ENCODE measurements around the gene TBC1D9. TPM values are rescaled to one million over a fixed set of nuclear protein-coding genes. Genes with fewer than 3 reads are reported as not detected.

Gene TBC1D9
- polyA plus RNA-seq, 1 donor (not counting 4 experiments of a cell fraction or from before 2014, with no cell fraction given) = 11.6 TPM

DNA sequence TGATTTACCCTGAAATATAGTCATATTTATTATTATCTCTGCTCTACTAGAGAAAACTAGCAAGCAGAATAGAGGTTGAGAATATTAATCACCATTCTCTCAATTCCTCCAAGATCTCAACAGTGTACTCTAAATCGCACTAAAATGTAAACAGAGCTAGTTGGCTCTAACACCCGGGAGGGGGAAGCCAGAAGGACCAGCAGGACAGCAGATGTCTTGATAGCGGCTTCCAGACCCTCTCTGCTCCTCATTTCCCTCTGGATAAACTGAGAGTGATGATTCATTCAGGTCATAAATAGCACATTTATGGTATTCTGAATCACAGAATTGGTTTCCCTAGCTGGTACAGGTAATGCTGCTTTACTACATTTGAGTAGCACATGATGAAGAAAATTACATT, 82.5 kb downstream of the TBC1D9 start:
- no peaks in the 10 kb centered on the region for H3K27me3 ChIP-seq (ENCODE audit: control insufficient read depth, extremely low read depth, insufficient read depth, low read length)
- no peaks in the 10 kb centered on the region for H3K9me3 ChIP-seq (ENCODE audit: control insufficient read depth, low read depth, low read length)
- FAIRE-seq = no peak
- H2AFZ ChIP-seq (ENCODE audit: control insufficient read depth, low read length) = no peak overlapping the region
- H3K79me2 ChIP-seq (ENCODE audit: control insufficient read depth, insufficient read depth, low read length) = no peaks in the 10 kb centered on the region
- no peak overlapping the region for H3K27ac ChIP-seq (ENCODE audit: control insufficient read depth, insufficient read depth, low read length)
- no peaks in the 10 kb centered on the region for H3K9me1 ChIP-seq (ENCODE audit: control insufficient read depth, extremely low read depth, insufficient read depth, low read length)
- no peak overlapping the region for H3K4me3 ChIP-seq (ENCODE audit: control insufficient read depth in 2 of 3, extremely low read depth in 1 of 3, insufficient read depth in 2 of 3, low read depth in 1 of 3, low read length in 3 of 3)
- dilution Hi-C loops (cut with MboI; ENCODE audit: extremely low pct_ligation_motif_present, low sequenced_read_pairs) = no loop called here
- no peaks in the 10 kb centered on the region for H4K20me1 ChIP-seq (ENCODE audit: control insufficient read depth, extremely low read depth, insufficient read depth, low read length)
- no peak overlapping the region for H3K9ac ChIP-seq (ENCODE audit: control insufficient read depth, extremely low read depth, insufficient read depth, low read length)
- H3K36me3 ChIP-seq (ENCODE audit: control insufficient read depth in 2 of 2, extremely low read depth in 1 of 2, insufficient read depth in 2 of 2, low read length in 2 of 2) = peaks cover 3 to 6% of the 10 kb centered on the region in 2 experiments
- no peak for TF ChIP-seq EZH2 (IDR thresholded peaks at IDR 0.05; ENCODE audit: low read length)
- no peak for TF ChIP-seq CTCF (optimal IDR thresholded peaks at IDR 0.05 in 1 of 3, IDR thresholded peaks at IDR 0.05 in 1 of 3, conservative IDR thresholded peaks at IDR 0.05 in 1 of 3; ENCODE audit: extremely low read depth in 1 of 3, insufficient read depth in 2 of 3, low read length in 3 of 3)
- no peak overlapping the region for H3K4me2 ChIP-seq (ENCODE audit: control insufficient read depth, extremely low read depth, insufficient read depth, low read depth, low read length)
- DNase-seq (ENCODE audit: low read depth, low spot score) = no peak
- H3K4me1 ChIP-seq (ENCODE audit: control insufficient read depth, extremely low read depth, insufficient read depth, low read length) = no peaks in the 10 kb centered on the region

GRCh38 chr4:140672416-140672815, 83.8 kb downstream of the TBC1D9 start:
- H4K20me1 ChIP-seq (ENCODE audit: control insufficient read depth, extremely low read depth, insufficient read depth, low read length) = no peaks in the 10 kb centered on the region
- H2AFZ ChIP-seq (ENCODE audit: control insufficient read depth, low read length) = no peak overlapping the region
- no peaks in the 10 kb centered on the region for H3K79me2 ChIP-seq (ENCODE audit: control insufficient read depth, insufficient read depth, low read length)
- H3K9ac ChIP-seq (ENCODE audit: control insufficient read depth, extremely low read depth, insufficient read depth, low read length) = no peak overlapping the region
- H3K4me1 ChIP-seq (ENCODE audit: control insufficient read depth, extremely low read depth, insufficient read depth, low read length) = no peaks in the 10 kb centered on the region
- no peak for DNase-seq (ENCODE audit: low read depth, low spot score)
- no peaks in the 10 kb centered on the region for H3K27me3 ChIP-seq (ENCODE audit: control insufficient read depth, extremely low read depth, insufficient read depth, low read length)
- no peak overlapping the region for H3K4me2 ChIP-seq (ENCODE audit: control insufficient read depth, extremely low read depth, insufficient read depth, low read depth, low read length)
- no peaks in the 10 kb centered on the region for H3K9me1 ChIP-seq (ENCODE audit: control insufficient read depth, extremely low read depth, insufficient read depth, low read length)
- no peak overlapping the region for H3K4me3 ChIP-seq (ENCODE audit: control insufficient read depth in 2 of 3, extremely low read depth in 1 of 3, insufficient read depth in 2 of 3, low read depth in 1 of 3, low read length in 3 of 3)
- no peak overlapping the region for H3K27ac ChIP-seq (ENCODE audit: control insufficient read depth, insufficient read depth, low read length)
- dilution Hi-C loops (cut with MboI; ENCODE audit: extremely low pct_ligation_motif_present, low sequenced_read_pairs) = no loop called here
- FAIRE-seq = no peak
- peaks cover 6 to 8% of the 10 kb centered on the region in 2 experiments for H3K36me3 ChIP-seq (ENCODE audit: control insufficient read depth in 2 of 2, extremely low read depth in 1 of 2, insufficient read depth in 2 of 2, low read length in 2 of 2)
- TF ChIP-seq CTCF (optimal IDR thresholded peaks at IDR 0.05 in 1 of 3, IDR thresholded peaks at IDR 0.05 in 1 of 3, conservative IDR thresholded peaks at IDR 0.05 in 1 of 3; ENCODE audit: extremely low read depth in 1 of 3, insufficient read depth in 2 of 3, low read length in 3 of 3) = no peak
- TF ChIP-seq EZH2 (IDR thresholded peaks at IDR 0.05; ENCODE audit: low read length) = no peak
- H3K9me3 ChIP-seq (ENCODE audit: control insufficient read depth, low read depth, low read length) = no peaks in the 10 kb centered on the region
